ENCODE results near the gene SPATA16. TPM values are rescaled to one million over a fixed set of nuclear protein-coding genes. Genes with fewer than 3 reads are reported as not detected.
"Not testable (repeated sequence)": the region's sequence is repeated elsewhere in the genome, so short reads cannot be mapped to it uniquely, and the experiment has no call there.

The SPATA16 gene
- total RNA-seq, 1 experiment from 2014 or later, result not detected

GRCh38 chr3:173006006-173006405 is 135.0 kb downstream of the SPATA16 start:
- no peak for DNase-seq (ENCODE audit: low read depth)

GRCh38 chr3:173004681-173005080 is 136.4 kb downstream of the SPATA16 start:
- no peak for DNase-seq (ENCODE audit: low read depth)

GRCh38 chr3:173003956-173004355 is 137.1 kb downstream of the SPATA16 start:
- no peak for DNase-seq (ENCODE audit: low read depth)

- DNase-seq (ENCODE audit: low read depth), result no peak
Observed at GRCh38 chr3:173003471-173003870, 137.6 kb downstream of the SPATA16 start.

GRCh38 chr3:173001622-173002021 is 139.4 kb downstream of the SPATA16 start:
- DNase-seq (ENCODE audit: low read depth), result no peak

- DNase-seq (ENCODE audit: low read depth), result no peak
Observed at GRCh38 chr3:173000553-173000952, 140.5 kb downstream of the SPATA16 start.

- DNase-seq (ENCODE audit: low read depth), result no peak
Observed at GRCh38 chr3:172993412-172993811, 147.6 kb downstream of the SPATA16 start.

- DNase-seq (ENCODE audit: low read depth), result no peak
Observed at GRCh38 chr3:172991424-172991996, 149.5 kb downstream of the SPATA16 start.

- no peak for DNase-seq (ENCODE audit: low read depth)
Observed at GRCh38 chr3:172989373-172989772, 151.7 kb downstream of the SPATA16 start.

GRCh38 chr3:172987273-172987672 is 153.8 kb downstream of the SPATA16 start:
- peak; percentile 4 for DNase-seq (ENCODE audit: low read depth)

- no peak for DNase-seq (ENCODE audit: low read depth)
Observed at GRCh38 chr3:172984914-172985313, 156.1 kb downstream of the SPATA16 start.

GRCh38 chr3:172982736-172983364 is 158.2 kb downstream of the SPATA16 start:
- DNase-seq (ENCODE audit: low read depth), result peak; percentile 3

- DNase-seq (ENCODE audit: low read depth), result no peak
Observed at GRCh38 chr3:172981407-172981983, 159.5 kb downstream of the SPATA16 start.

- peak; percentile 0 for DNase-seq (ENCODE audit: low read depth)
Observed at GRCh38 chr3:172980849-172981248, 160.2 kb downstream of the SPATA16 start.

GRCh38 chr3:172977696-172978095 is 163.3 kb downstream of the SPATA16 start:
- DNase-seq (ENCODE audit: low read depth), result no peak

- no peak for DNase-seq (ENCODE audit: low read depth)
Observed at GRCh38 chr3:172974969-172975368, 166.1 kb downstream of the SPATA16 start.

- DNase-seq (ENCODE audit: low read depth), result no peak
Observed at GRCh38 chr3:172973799-172974198, 167.2 kb downstream of the SPATA16 start.

GRCh38 chr3:172972717-172973116 is 168.3 kb downstream of the SPATA16 start:
- DNase-seq (ENCODE audit: low read depth), result no peak

GRCh38 chr3:172972067-172972466 is 169.0 kb downstream of the SPATA16 start:
- DNase-seq (ENCODE audit: low read depth), result no peak

- no peak for DNase-seq (ENCODE audit: low read depth)
Observed at GRCh38 chr3:172968646-172969045, 172.4 kb downstream of the SPATA16 start.

GRCh38 chr3:172965256-172965655 is 175.8 kb downstream of the SPATA16 start:
- peak; percentile 9 for DNase-seq (ENCODE audit: low read depth)

GRCh38 chr3:172960626-172961182 is 180.3 kb downstream of the SPATA16 start:
- DNase-seq (ENCODE audit: low read depth), result not testable (repeated sequence)

GRCh38 chr3:172958565-172958964 is 182.5 kb downstream of the SPATA16 start:
- no peak for DNase-seq (ENCODE audit: low read depth)
